Gastroesophageal sphincter (tissue), 4 donors: ENCODE measurements around the gene EVX1. TPM values are rescaled to one million over a fixed set of nuclear protein-coding genes. Genes with fewer than 3 reads are reported as not detected.
A peak's percentile ranks its signal among the peaks of the same experiment; 100 is the strongest.

ENCODE experiments used
- ATAC-seq: fragments of 150-250 bp; one replicate; pipeline ENCODE4 v1.9.1; 2016; ENCODE audit warnings: mild to moderate bottlenecking, moderate library complexity
- H3K27ac ChIP-seq, 4 donors: fragments of 200-600 bp; sonication (generic) in 3 of 4; 1 replicate in 3 of 4; 2 replicates in 1 of 4; pipeline ENCODE4 v1.5.1; 2016 to 2019
- H3K27me3 ChIP-seq: fragments of 200-600 bp; sonication (generic); one replicate; pipeline ENCODE4 v1.5.1; 2019
- H3K36me3 ChIP-seq, 2 donors: fragments of 200-600 bp; sonication (generic); one replicate each; pipeline ENCODE4 v1.5.1; 2019; ENCODE audit warnings: control low read depth in 1 of 2
- H3K4me1 ChIP-seq, 3 donors: fragments of 200-600 bp; sonication (generic); 1 replicate in 2 of 3; 2 replicates in 1 of 3; pipeline ENCODE4 v1.5.1; 2016 to 2019; ENCODE audit warnings: control low read depth in 2 of 3
- H3K4me3 ChIP-seq, 2 donors: fragments of 200-600 bp; sonication (generic); one replicate each; pipeline ENCODE4 v1.5.1; 2019; ENCODE audit warnings: mild to moderate bottlenecking in 1 of 2, moderate library complexity in 1 of 2
- H3K9me3 ChIP-seq, 3 donors: fragments of 200-600 bp; sonication (generic); one replicate each; pipeline ENCODE4 v1.5.1; 2017 to 2019; ENCODE audit warnings: control low read depth in 2 of 3
- EP300 ChIP-seq: sonication (generic); formaldehyde crosslinking; IDR thresholded peaks from one replicate; pipeline ENCODE4 v1.6.1; 2017; ENCODE audit warnings: antibody characterized with exemption, mild to moderate bottlenecking
- POLR2A ChIP-seq, 2 donors: fragments of 450-650 bp; IDR thresholded peaks; one replicate each; pipeline ENCODE4 v1.6.1; 2017; ENCODE audit warnings: antibody characterized with exemption in 2 of 2, mild to moderate bottlenecking in 2 of 2, moderate library complexity in 1 of 2
- POLR2AphosphoS5 ChIP-seq: sonication (generic); formaldehyde crosslinking; IDR thresholded peaks from one replicate; pipeline ENCODE4 v1.6.1; 2017; ENCODE audit warnings: antibody characterized with exemption
- WGBS, 2 donors: methylation state at CpG; one replicate each; pipeline ENCODE4 v1.1.5; 2018; ENCODE audit warnings: low coverage in 1 of 2; 5-methylcytosine and 5-hydroxymethylcytosine counted together
- total RNA-seq, 4 donors: library from RNA; depleted of rRNA; stranded (reverse); fragments of >200 nt; gene quantifications; one replicate each; pipeline ENCODE4 v1.1.0, GENCODE V29; 2016
- TF ChIP-seq, protein P1 (sequence below), 4 experiments: fragments of 200-600 bp in 2 of 4; fragments of 450-650 bp in 2 of 4; sonication (generic) in 1 of 4; IDR thresholded peaks; one replicate each; pipeline ENCODE4 v1.5.1; 2017 to 2019; ENCODE audit warnings: antibody characterized with exemption in 4 of 4, mild to moderate bottlenecking in 2 of 4, moderate library complexity in 2 of 4

Gene EVX1
- total RNA-seq, 4 donors from 2014 or later = not detected

DNA sequence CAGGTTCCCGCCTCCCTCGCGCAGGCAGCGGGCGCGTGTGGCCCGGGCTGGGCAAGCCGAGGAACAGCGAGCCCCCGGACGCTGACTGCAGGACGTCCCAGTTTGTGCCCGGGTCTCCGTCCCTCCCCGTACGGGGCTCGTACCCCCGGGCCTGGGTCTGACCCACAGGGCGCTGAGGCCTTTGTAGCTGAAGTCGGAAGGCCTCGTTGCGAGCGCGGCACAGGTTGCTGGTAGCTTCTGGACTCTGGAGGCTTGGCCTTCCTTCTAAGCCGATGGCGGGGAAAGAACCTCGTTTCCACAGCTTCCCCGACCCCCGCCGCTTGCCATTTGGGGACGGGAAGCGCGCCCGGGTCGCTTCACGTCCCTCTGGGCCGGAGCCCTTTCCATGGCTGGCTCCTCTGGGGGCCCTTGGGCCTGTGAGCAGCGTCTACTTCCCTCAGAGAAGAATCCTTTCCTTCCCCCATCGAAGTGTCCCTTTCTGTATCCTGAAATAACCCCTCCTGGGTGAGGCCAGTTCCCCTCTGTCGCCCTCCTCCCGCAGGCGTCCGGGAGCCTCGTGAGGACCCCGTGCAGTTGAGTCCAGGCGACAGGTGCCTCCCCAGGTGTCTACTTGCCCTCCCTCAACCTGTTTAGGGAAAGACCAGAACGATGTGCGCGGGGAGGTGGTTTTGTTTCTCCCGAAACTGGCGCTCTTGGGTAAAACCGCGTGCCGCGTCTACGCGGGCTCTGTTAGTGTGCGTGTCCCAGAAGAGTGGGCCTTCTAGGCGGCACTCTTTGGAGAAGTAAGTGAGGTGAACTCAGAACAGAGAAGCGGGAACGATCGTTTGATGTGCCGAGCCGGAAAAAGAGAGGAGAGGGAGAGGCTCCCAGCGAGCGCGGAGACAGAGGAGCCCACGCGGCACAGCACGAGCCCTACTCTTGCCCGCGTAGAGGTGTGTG is 9.3 kb downstream of the EVX1 start:
- Histone ChIP-seq H3K36me3 (no peaks in the 10 kb centered on the region), H3K27ac (no peak overlapping the region), H3K4me3 (peak overlapping the region in 1 of 2 donors; percentile 31), H3K4me1 (peaks cover 0 to 14% (median 9%) of the 10 kb centered on the region in 3 donors), H3K27me3 (peaks cover 84% of the 10 kb centered on the region), H3K9me3 (no peaks in the 10 kb centered on the region)
- TF ChIP-seq EP300 = no peak
- no peak for TF ChIP-seq POLR2AphosphoS5
- no peak for TF ChIP-seq POLR2A (IDR thresholded peaks at IDR 0.05)
- TF ChIP-seq, protein P1, sequence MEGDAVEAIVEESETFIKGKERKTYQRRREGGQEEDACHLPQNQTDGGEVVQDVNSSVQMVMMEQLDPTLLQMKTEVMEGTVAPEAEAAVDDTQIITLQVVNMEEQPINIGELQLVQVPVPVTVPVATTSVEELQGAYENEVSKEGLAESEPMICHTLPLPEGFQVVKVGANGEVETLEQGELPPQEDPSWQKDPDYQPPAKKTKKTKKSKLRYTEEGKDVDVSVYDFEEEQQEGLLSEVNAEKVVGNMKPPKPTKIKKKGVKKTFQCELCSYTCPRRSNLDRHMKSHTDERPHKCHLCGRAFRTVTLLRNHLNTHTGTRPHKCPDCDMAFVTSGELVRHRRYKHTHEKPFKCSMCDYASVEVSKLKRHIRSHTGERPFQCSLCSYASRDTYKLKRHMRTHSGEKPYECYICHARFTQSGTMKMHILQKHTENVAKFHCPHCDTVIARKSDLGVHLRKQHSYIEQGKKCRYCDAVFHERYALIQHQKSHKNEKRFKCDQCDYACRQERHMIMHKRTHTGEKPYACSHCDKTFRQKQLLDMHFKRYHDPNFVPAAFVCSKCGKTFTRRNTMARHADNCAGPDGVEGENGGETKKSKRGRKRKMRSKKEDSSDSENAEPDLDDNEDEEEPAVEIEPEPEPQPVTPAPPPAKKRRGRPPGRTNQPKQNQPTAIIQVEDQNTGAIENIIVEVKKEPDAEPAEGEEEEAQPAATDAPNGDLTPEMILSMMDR (IDR thresholded peaks at IDR 0.05) = no peak
- no peak for ATAC-seq
- WGBS, 2 donors = 3 to 11% methylated on average over 5 to 7 of the region's 72 CpGs

DNA sequence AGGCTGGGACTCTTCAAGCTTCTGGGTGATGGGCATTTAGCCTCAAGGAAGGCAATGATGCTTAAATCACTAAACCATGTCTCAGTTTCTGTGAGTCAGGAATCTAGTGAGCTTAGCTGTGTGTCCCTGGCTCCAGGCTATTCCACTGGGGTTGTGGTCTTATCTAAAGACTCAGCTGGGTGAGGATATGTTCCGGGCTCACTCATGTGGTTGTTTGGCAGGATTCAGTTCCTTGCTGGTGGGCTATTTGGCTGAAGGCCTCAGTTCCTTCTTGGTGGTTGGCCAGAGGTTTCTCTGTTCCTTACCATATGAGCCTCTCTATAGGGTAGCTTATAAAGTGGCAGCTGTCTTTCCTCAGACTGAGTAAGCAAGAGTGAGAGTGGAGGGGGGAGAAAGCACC is 12.0 kb downstream of the EVX1 start:
- H3K9me3 ChIP-seq = no peaks in the 10 kb centered on the region
- no peak overlapping the region for H3K4me3 ChIP-seq
- peaks cover 61% of the 10 kb centered on the region for H3K27me3 ChIP-seq
- H3K27ac ChIP-seq = no peak overlapping the region
- H3K4me1 ChIP-seq = peaks cover 0 to 14% (median 9%) of the 10 kb centered on the region in 3 donors
- H3K36me3 ChIP-seq = no peaks in the 10 kb centered on the region
- 50% methylated on average over 1 of the region's 1 CpG; no CpG with 5 or more reads in 1 of the 2 donors for WGBS, 2 donors
- TF ChIP-seq POLR2AphosphoS5 (no peak), EP300 (no peak), POLR2A (IDR thresholded peaks at IDR 0.05) (no peak)
- TF ChIP-seq, protein P1 (IDR thresholded peaks at IDR 0.05) = no peak
- no peak for ATAC-seq

DNA sequence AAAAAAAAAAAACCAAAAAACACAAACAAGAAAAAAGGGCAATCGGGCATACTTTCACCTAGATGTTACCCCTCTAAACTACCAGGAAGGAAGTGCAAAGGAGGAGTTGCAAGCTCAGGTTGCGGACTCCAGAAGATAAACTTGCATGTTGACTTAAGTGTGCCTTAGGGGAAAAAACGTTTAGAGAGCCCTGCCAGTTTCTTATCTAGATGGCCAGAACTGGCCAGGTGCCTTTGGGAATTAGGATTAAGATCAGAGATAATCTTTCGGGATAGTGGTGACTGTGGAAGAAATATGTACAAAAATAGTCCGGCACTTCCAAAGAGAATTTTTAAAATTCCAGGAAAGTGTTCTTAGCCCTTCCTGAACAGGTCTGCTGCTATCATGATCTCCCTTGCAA is 17.6 kb downstream of the EVX1 start:
- TF ChIP-seq POLR2AphosphoS5 = no peak
- TF ChIP-seq POLR2A (IDR thresholded peaks at IDR 0.05) = no peak
- no peak for TF ChIP-seq EP300
- TF ChIP-seq, protein P1 (IDR thresholded peaks at IDR 0.05) = no peak
- 69 to 77% methylated on average over 4 of the region's 5 CpGs for WGBS, 2 donors
- ATAC-seq = no peak

DNA sequence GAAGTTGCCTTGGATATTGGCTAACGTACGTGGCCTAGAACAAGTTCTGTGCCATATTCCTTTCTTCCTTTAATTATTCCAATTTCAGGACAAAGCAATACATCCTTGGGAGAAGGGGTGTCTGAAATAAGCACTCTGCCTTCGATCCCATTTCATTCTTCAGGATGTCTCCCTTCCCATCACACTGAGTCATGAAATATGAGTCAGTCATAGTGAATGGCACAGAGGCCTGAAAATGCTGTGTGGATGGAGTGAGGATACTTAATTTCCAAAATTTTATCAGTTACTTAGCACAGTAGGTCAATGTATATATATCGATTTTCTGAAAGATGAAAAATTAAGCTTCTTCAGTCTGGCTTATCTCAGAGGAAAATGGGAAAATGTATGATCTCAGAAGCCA is 19.5 kb downstream of the EVX1 start:
- no peaks in the 10 kb centered on the region for H3K36me3 ChIP-seq
- ATAC-seq = no peak
- no peak overlapping the region for H3K27ac ChIP-seq
- 82 to 93% methylated on average over 3 to 4 of the region's 4 CpGs for WGBS, 2 donors
- TF ChIP-seq POLR2AphosphoS5 (no peak), EP300 (no peak), POLR2A (IDR thresholded peaks at IDR 0.05) (no peak)
- TF ChIP-seq, protein P1 (IDR thresholded peaks at IDR 0.05) = no peak
- H3K4me3 ChIP-seq = no peak overlapping the region
- no peaks in the 10 kb centered on the region for H3K9me3 ChIP-seq
- H3K27me3 ChIP-seq = peaks cover 30% of the 10 kb centered on the region
- H3K4me1 ChIP-seq = no peaks in the 10 kb centered on the region

More for the DNA sequence above, 17.6 kb downstream of the EVX1 start:
- Histone ChIP-seq H3K4me3 (no peak overlapping the region), H3K9me3 (no peaks in the 10 kb centered on the region), H3K36me3 (no peaks in the 10 kb centered on the region), H3K4me1 (no peaks in the 10 kb centered on the region), H3K27me3 (peaks cover 21% of the 10 kb centered on the region), H3K27ac (no peak overlapping the region)

DNA sequence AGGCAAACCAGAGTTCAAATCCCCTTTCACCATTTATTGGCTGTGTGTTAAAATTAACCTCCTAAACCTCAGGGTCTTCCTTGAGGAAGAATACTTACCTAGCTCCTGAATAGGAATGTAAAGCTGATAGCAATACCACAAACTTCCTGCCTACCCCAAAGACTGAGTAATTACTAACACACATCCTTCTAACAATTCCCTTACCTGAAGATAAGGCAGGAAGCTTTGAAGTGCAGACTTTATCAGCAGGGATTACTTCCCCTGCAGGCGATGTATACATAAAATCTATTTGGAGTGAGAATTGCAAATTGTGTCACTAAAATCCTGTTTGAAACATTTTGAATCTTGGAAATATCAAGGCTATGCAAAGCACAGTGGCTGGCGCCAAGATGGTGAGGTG is 21.2 kb downstream of the EVX1 start:
- Histone ChIP-seq H3K4me1 (no peaks in the 10 kb centered on the region), H3K27me3 (peaks cover 32% of the 10 kb centered on the region), H3K27ac (no peak overlapping the region), H3K4me3 (no peak overlapping the region), H3K9me3 (no peaks in the 10 kb centered on the region), H3K36me3 (no peaks in the 10 kb centered on the region)
- WGBS, 2 donors = 50 to 83% methylated on average over 1 to 2 of the region's 2 CpGs
- no peak for ATAC-seq
- TF ChIP-seq POLR2A (IDR thresholded peaks at IDR 0.05) = no peak
- TF ChIP-seq, protein P1 (IDR thresholded peaks at IDR 0.05) = no peak
